Thoracic aorta (tissue), 2 donors: ENCODE data around the gene TNFRSF9. TPM values are rescaled to one million over a fixed set of nuclear protein-coding genes. Genes with fewer than 3 reads are reported as not detected.
"Not testable (repeated sequence)": the region's sequence is repeated elsewhere in the genome, so short reads cannot be mapped to it uniquely, and the experiment has no call there.

Experiments
- ATAC-seq: fragments of 150-250 bp; one replicate; pipeline ENCODE4 v1.8.0; 2017; ENCODE audit warnings: low read depth; ENCODE audit not compliant: insufficient number of reproducible peaks, low FRiP score
- DNase-seq: peaks from one replicate; pipeline ENCODE4 v3.0.0-alpha.2; 2020; ENCODE audit warnings: low spot score
- H3K27ac ChIP-seq, 2 donors: fragments of 200-600 bp; sonication (generic); 1 replicate in 1 of 2; 2 replicates in 1 of 2; pipeline ENCODE4 v1.5.1; 2016; ENCODE audit warnings: mild to moderate bottlenecking in 2 of 2, moderate library complexity in 2 of 2
- H3K27me3 ChIP-seq: fragments of 200-600 bp; sonication (generic); replicated peaks from 2 replicates; pipeline ENCODE4 v1.6.0; 2016; ENCODE audit warnings: mild to moderate bottlenecking; ENCODE audit not compliant: insufficient read depth
- H3K36me3 ChIP-seq: fragments of 200-600 bp; sonication (generic); one replicate; pipeline ENCODE4 v1.5.1; 2016
- H3K4me1 ChIP-seq, 2 donors: fragments of 200-600 bp; sonication (generic); 1 replicate in 1 of 2; 2 replicates in 1 of 2; pipeline versions ENCODE4 v1.5.1 to v1.6.0; 2016; ENCODE audit warnings: low read depth in 2 of 2, mild to moderate bottlenecking in 1 of 2; ENCODE audit not compliant: control insufficient read depth in 1 of 2
- H3K4me3 ChIP-seq: fragments of 200-600 bp; sonication (generic); 2 replicates; pipeline ENCODE4 v1.5.1; 2016; ENCODE audit warnings: mild to moderate bottlenecking
- H3K9me3 ChIP-seq: fragments of 200-600 bp; sonication (generic); 2 replicates; pipeline ENCODE4 v1.5.1; 2016
- total RNA-seq, 2 donors: library from RNA; depleted of rRNA; stranded (reverse); fragments of >200 nt; gene quantifications; one replicate each; pipeline versions ENCODE4 v1.1.0 to v1.2.3, GENCODE V29; 2016
- TF ChIP-seq, protein P1 (sequence below): fragments of 200-600 bp; sonication (generic); IDR thresholded peaks from one replicate; pipeline ENCODE4 v1.5.1; 2019; ENCODE audit warnings: antibody characterized with exemption

TNFRSF9 gene
- total RNA-seq, 2 donors from 2014 or later = not detected

DNA sequence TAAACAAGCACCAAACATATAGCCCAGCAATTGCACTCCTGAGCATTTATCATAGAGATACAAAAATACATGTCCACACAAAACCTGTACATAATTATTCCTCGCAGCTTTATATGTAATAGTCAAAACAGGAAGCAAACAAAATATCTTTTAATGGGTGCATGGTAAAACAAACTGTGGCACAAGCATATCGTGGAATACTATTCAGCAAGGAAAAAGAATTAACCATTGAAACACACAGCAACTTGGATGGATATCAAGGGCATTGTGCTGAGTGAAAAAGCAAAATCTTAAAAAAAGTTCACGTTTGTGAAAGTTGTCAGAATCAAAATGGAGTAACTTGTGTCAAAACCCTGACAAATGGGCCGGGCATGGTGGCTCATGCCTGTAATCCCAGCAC lies 12.4 kb downstream of the TNFRSF9 start:
- ATAC-seq = no peak
- Histone ChIP-seq H3K9me3 (no peaks in the 10 kb centered on the region), H3K4me3 (no peak overlapping the region), H3K4me1 (no peaks in the 10 kb centered on the region), H3K27ac (no peak overlapping the region), H3K27me3 (no peaks in the 10 kb centered on the region), H3K36me3 (no peaks in the 10 kb centered on the region)
- TF ChIP-seq, protein P1, sequence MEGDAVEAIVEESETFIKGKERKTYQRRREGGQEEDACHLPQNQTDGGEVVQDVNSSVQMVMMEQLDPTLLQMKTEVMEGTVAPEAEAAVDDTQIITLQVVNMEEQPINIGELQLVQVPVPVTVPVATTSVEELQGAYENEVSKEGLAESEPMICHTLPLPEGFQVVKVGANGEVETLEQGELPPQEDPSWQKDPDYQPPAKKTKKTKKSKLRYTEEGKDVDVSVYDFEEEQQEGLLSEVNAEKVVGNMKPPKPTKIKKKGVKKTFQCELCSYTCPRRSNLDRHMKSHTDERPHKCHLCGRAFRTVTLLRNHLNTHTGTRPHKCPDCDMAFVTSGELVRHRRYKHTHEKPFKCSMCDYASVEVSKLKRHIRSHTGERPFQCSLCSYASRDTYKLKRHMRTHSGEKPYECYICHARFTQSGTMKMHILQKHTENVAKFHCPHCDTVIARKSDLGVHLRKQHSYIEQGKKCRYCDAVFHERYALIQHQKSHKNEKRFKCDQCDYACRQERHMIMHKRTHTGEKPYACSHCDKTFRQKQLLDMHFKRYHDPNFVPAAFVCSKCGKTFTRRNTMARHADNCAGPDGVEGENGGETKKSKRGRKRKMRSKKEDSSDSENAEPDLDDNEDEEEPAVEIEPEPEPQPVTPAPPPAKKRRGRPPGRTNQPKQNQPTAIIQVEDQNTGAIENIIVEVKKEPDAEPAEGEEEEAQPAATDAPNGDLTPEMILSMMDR = no peak
- DNase-seq = no peak

- H3K36me3 ChIP-seq, H3K4me1 ChIP-seq, H3K27me3 ChIP-seq: not testable (repeated sequence)
Measured at GRCh38 chr1:7927061-7927460, 13.6 kb downstream of the TNFRSF9 start.

GRCh38 chr1:7922301-7922700 lies 18.3 kb downstream of the TNFRSF9 start:
- no peaks in the 10 kb centered on the region for H3K9me3 ChIP-seq
- H3K4me3 ChIP-seq = peak overlapping the region; percentile 61
- ATAC-seq (no peak), DNase-seq (no peak)
- no peaks in the 10 kb centered on the region for H3K36me3 ChIP-seq
- H3K27me3 ChIP-seq = no peaks in the 10 kb centered on the region
- TF ChIP-seq, protein P1 = no peak
- H3K27ac ChIP-seq = peak overlapping the region; percentile 67 to 73
- H3K4me1 ChIP-seq = peaks cover 0 to 10% of the 10 kb centered on the region in 2 donors

More at GRCh38 chr1:7927061-7927460, 13.6 kb downstream of the TNFRSF9 start:
- not testable (repeated sequence) for H3K9me3 ChIP-seq, ATAC-seq, DNase-seq, H3K4me3 ChIP-seq, H3K27ac ChIP-seq

- no peak for ATAC-seq
- peak overlapping the region; percentile 61 for H3K4me3 ChIP-seq
- TF ChIP-seq, protein P1 = no peak
- no peak for DNase-seq
- H3K27me3 ChIP-seq = no peaks in the 10 kb centered on the region
- H3K27ac ChIP-seq = peak overlapping the region; percentile 67 to 73
- H3K4me1 ChIP-seq = peaks cover 0 to 10% of the 10 kb centered on the region in 2 donors
- no peaks in the 10 kb centered on the region for H3K9me3 ChIP-seq
- H3K36me3 ChIP-seq = no peaks in the 10 kb centered on the region
Measured at GRCh38 chr1:7921796-7922195, 18.8 kb downstream of the TNFRSF9 start.

- peaks cover 0 to 10% of the 10 kb centered on the region in 2 donors for H3K4me1 ChIP-seq
- H3K27ac ChIP-seq = no peak overlapping the region
- no peak for ATAC-seq
- no peak for DNase-seq
- H3K9me3 ChIP-seq = no peaks in the 10 kb centered on the region
- TF ChIP-seq, protein P1 = no peak
- H3K27me3 ChIP-seq = no peaks in the 10 kb centered on the region
- H3K4me3 ChIP-seq = no peak overlapping the region
- H3K36me3 ChIP-seq = no peaks in the 10 kb centered on the region
Measured at GRCh38 chr1:7919880-7920279, 20.8 kb downstream of the TNFRSF9 start.

- H3K36me3 ChIP-seq, ATAC-seq, H3K27me3 ChIP-seq, H3K4me1 ChIP-seq, H3K27ac ChIP-seq, DNase-seq, H3K4me3 ChIP-seq, H3K9me3 ChIP-seq: not testable (repeated sequence)
Measured at GRCh38 chr1:7917971-7918370, 22.7 kb downstream of the TNFRSF9 start.
